HEK293T (cell line): ENCODE results near the gene AKT1.

Experiments used
- ARNT ChIP-seq: fragments of 450-650 bp; IDR thresholded peaks from 2 replicates; pipeline ENCODE4 v1.6.1; 2017; ENCODE audit warnings: mild to moderate bottlenecking
- BHLHE40 ChIP-seq: fragments of 450-650 bp; IDR thresholded peaks from 2 replicates; pipeline ENCODE4 v1.6.1; 2016; ENCODE audit warnings: mild to moderate bottlenecking, moderate library complexity, borderline replicate concordance
- CTBP1 ChIP-seq: fragments of 450-650 bp; IDR thresholded peaks from 2 replicates; pipeline ENCODE4 v1.6.1; 2016; ENCODE audit warnings: borderline replicate concordance
- ELF4 ChIP-seq: fragments of 450-650 bp; IDR thresholded peaks from 2 replicates; pipeline ENCODE4 v1.6.1; 2017; ENCODE audit warnings: antibody characterized with exemption
- FOXA1 ChIP-seq: fragments of 450-650 bp; IDR thresholded peaks from 2 replicates; pipeline ENCODE4 v1.6.1; 2016; ENCODE audit warnings: mild to moderate bottlenecking
- FOXK2 ChIP-seq: fragments of 450-650 bp; IDR thresholded peaks from 2 replicates; pipeline ENCODE4 v1.6.1; 2016; ENCODE audit warnings: mild to moderate bottlenecking
- FOXM1 ChIP-seq: fragments of 450-650 bp; IDR thresholded peaks from 2 replicates; pipeline ENCODE4 v1.6.1; 2017; ENCODE audit warnings: mild to moderate bottlenecking, borderline replicate concordance
- HDGF ChIP-seq: fragments of 450-650 bp; IDR thresholded peaks from 2 replicates; pipeline ENCODE4 v1.6.1; 2017; ENCODE audit warnings: antibody characterized with exemption, borderline replicate concordance
- LEF1 ChIP-seq: fragments of 450-650 bp; IDR thresholded peaks from 2 replicates; pipeline ENCODE4 v1.6.1; 2017; ENCODE audit warnings: mild to moderate bottlenecking, borderline replicate concordance
- NFRKB ChIP-seq: fragments of 450-650 bp; IDR thresholded peaks from 2 replicates; pipeline ENCODE4 v1.6.1; 2016; ENCODE audit warnings: mild to moderate bottlenecking, moderate library complexity
- SP1 ChIP-seq: fragments of 450-650 bp; IDR thresholded peaks from 2 replicates; pipeline ENCODE4 v1.6.1; 2017
- SUZ12 ChIP-seq: fragments of 450-650 bp; IDR thresholded peaks from 2 replicates; pipeline ENCODE4 v1.6.1; 2016; ENCODE audit warnings: mild to moderate bottlenecking
- TARDBP ChIP-seq: fragments of 450-650 bp; IDR thresholded peaks from 2 replicates; pipeline ENCODE4 v1.6.1; 2016
- ZNF384 ChIP-seq: fragments of 450-650 bp; IDR thresholded peaks from 2 replicates; pipeline ENCODE4 v1.6.1; 2016

DNA sequence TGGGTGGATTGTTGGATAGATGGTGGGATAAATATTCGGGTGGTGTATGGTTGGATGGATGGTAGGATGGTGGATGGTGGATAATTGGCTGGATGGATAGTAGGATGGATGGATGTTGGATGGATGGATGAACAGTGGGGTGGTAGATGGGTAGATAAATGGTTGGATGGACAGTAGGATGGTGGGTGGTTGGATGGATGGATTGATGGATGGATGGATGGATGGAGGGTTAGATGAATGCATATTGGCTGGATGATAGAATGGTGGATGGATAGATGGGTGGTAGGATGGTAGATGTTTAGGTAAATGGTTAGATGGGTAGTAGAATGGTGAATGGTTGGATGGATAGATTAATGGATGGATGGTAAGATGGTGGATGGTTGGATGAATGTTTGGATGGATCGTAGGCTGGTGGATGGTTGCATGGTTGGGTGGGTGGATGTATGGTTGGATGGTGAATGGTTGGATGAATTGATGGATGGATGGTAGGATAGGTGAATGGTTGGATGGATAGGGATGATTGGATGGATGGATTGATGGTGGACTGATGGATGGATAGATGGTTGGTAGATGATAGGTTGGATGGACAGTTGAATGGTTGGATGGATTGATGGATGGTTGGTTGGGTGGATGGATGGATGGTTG lies 28.9 kb upstream of the AKT1 start:
- TF ChIP-seq NFRKB (no peak), SUZ12 (no peak), SP1 (no peak), ARNT (no peak), FOXM1 (no peak), FOXA1 (no peak), BHLHE40 (no peak), TARDBP (peak; percentile 92), ZNF384 (no peak), HDGF (no peak), FOXK2 (no peak), ELF4 (no peak; the same call in 1 of the 2 replicates), CTBP1 (peak; percentile 59), LEF1 (no peak)
